ENCODE measurements around the gene OSBP. TPM values are rescaled to one million over a fixed set of nuclear protein-coding genes. Genes with fewer than 3 reads are reported as not detected.

Gene OSBP
- total RNA-seq, 4 donors from 2014 or later = 31.4 to 39.7 (median 38.1) TPM

DNA sequence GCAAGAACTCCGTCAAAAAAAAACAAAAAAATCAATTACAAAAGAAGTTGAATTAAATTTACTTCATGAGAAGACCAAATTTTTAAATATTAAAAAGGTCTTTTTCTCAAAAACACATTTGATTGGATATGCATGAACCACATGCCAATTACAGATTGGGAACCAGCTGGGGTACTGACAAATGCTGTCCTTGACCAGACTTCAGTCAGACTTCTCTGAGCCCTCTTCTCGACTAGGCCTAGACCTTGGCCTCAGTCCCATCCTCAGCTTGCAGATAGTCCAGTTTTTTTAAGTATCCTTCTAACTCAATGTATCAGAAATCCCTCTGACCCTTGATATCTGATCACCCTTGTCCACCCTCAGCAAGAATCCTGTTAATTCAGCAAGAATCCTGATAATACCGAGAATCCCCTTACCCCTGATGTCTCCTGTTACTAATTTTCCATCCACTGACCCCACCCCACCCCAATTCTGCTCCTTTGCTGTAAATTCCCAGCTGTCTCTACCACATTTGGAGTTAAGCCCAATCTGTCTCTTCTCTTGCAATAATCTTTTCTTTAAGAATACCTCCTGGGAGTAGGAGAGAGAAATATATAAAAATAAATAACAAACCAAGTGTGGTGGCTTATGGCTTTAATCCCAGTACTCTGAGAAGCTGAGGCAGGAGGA, 73.3 kb downstream of the OSBP start:
- no peak for TF ChIP-seq POLR2AphosphoS5 (IDR thresholded peaks at IDR 0.05)
- TF ChIP-seq, protein P1, sequence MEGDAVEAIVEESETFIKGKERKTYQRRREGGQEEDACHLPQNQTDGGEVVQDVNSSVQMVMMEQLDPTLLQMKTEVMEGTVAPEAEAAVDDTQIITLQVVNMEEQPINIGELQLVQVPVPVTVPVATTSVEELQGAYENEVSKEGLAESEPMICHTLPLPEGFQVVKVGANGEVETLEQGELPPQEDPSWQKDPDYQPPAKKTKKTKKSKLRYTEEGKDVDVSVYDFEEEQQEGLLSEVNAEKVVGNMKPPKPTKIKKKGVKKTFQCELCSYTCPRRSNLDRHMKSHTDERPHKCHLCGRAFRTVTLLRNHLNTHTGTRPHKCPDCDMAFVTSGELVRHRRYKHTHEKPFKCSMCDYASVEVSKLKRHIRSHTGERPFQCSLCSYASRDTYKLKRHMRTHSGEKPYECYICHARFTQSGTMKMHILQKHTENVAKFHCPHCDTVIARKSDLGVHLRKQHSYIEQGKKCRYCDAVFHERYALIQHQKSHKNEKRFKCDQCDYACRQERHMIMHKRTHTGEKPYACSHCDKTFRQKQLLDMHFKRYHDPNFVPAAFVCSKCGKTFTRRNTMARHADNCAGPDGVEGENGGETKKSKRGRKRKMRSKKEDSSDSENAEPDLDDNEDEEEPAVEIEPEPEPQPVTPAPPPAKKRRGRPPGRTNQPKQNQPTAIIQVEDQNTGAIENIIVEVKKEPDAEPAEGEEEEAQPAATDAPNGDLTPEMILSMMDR (IDR thresholded peaks at IDR 0.05) = no peak
- TF ChIP-seq EP300 (IDR thresholded peaks at IDR 0.05) = no peak
- TF ChIP-seq POLR2A (IDR thresholded peaks at IDR 0.05) = no peak
- no peak overlapping the region for H3K27ac ChIP-seq
- H3K4me1 ChIP-seq = peaks cover 0 to 8% (median 0%) of the 10 kb centered on the region in 3 donors
- H3K36me3 ChIP-seq = no peaks in the 10 kb centered on the region
- 63 to 74% methylated on average over 3 of the region's 3 CpGs for WGBS, 2 donors (ENCODE audit: low coverage in 1 of 2)
- no peaks in the 10 kb centered on the region for H3K27me3 ChIP-seq
- no peak overlapping the region for H3K4me3 ChIP-seq
- H3K9me3 ChIP-seq = no peaks in the 10 kb centered on the region
- no peak for ATAC-seq

- H3K9me3 ChIP-seq = no peaks in the 10 kb centered on the region
- H3K36me3 ChIP-seq = no peaks in the 10 kb centered on the region
- no peak overlapping the region for H3K27ac ChIP-seq
- H3K27me3 ChIP-seq = no peaks in the 10 kb centered on the region
- 100% methylated on average over 1 of the region's 1 CpG; no CpG with 5 or more reads in 1 of the 2 donors for WGBS, 2 donors (ENCODE audit: low coverage in 1 of 2)
- TF ChIP-seq EP300 (IDR thresholded peaks at IDR 0.05) (no peak), POLR2AphosphoS5 (IDR thresholded peaks at IDR 0.05) (no peak), POLR2A (IDR thresholded peaks at IDR 0.05) (no peak)
- TF ChIP-seq, protein P1 (IDR thresholded peaks at IDR 0.05) = no peak
- H3K4me3 ChIP-seq = no peak overlapping the region
- no peak for ATAC-seq
- H3K4me1 ChIP-seq = peaks cover 0 to 16% (median 0%) of the 10 kb centered on the region in 3 donors
Measured at GRCh38 chr11:59534676-59535075, 80.9 kb downstream of the OSBP start.

GRCh38 chr11:59532620-59533019, 83.0 kb downstream of the OSBP start:
- no peaks in the 10 kb centered on the region for H3K9me3 ChIP-seq
- TF ChIP-seq POLR2A (IDR thresholded peaks at IDR 0.05) (no peak), POLR2AphosphoS5 (IDR thresholded peaks at IDR 0.05) (no peak)
- TF ChIP-seq, protein P1 (IDR thresholded peaks at IDR 0.05) = no peak
- 33% methylated on average over 1 of the region's 2 CpGs; no CpG with 5 or more reads in 1 of the 2 donors for WGBS, 2 donors (ENCODE audit: low coverage in 1 of 2)
- H3K4me1 ChIP-seq = peaks cover 0 to 9% (median 0%) of the 10 kb centered on the region in 3 donors
- H3K27ac ChIP-seq = no peak overlapping the region
- no peak for ATAC-seq
- no peaks in the 10 kb centered on the region for H3K36me3 ChIP-seq
- no peak overlapping the region for H3K4me3 ChIP-seq
- no peaks in the 10 kb centered on the region for H3K27me3 ChIP-seq

DNA sequence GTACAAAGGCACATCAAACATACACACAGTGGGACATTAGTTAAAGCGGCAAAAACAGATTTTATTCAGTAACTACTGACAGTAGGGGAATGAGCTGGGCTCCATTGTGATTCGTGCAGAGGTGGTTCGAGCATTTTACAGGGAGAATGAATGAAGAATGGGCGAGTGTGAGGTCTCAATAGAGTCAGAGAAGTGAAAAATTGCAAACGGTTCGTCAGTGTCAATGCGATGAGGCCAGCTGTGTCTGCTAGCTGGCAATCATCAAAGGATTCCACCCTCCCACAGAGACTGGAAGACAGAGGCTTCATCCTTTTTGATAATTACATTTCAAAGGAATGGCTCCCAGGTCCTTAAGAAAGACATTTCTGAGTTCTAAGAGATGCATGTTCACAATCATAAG, 86.9 kb downstream of the OSBP start:
- Histone ChIP-seq H3K9me3 (no peaks in the 10 kb centered on the region), H3K27ac (no peak overlapping the region), H3K4me3 (no peak overlapping the region), H3K36me3 (no peaks in the 10 kb centered on the region), H3K27me3 (peaks cover 11% of the 10 kb centered on the region), H3K4me1 (no peaks in the 10 kb centered on the region)
- ATAC-seq = no peak
- no peak for TF ChIP-seq POLR2A (IDR thresholded peaks at IDR 0.05)
- no peak for TF ChIP-seq POLR2AphosphoS5 (IDR thresholded peaks at IDR 0.05)
- WGBS, 2 donors (ENCODE audit: low coverage in 1 of 2) = 33% methylated on average over 7 of the region's 7 CpGs; no CpG with 5 or more reads in 1 of the 2 donors

Small RNA genes within 50 kb of the gene (small RNA-seq; reads per million reads assigned to genes)
- 0 reads per million in 4 donors for gene MIR3162

Other genes starting within 250 kb of the OSBP start
- not detected for gene OR5A2, start 189.4 kb downstream of the OSBP start, total RNA-seq
- gene OR5A1, start 179.3 kb downstream of the OSBP start, total RNA-seq = not detected
- not detected for gene OR4D6, start 158.8 kb downstream of the OSBP start, total RNA-seq
- gene OR4D10, start 142.5 kb downstream of the OSBP start, total RNA-seq = not detected
- gene OR4D11, start 112.2 kb downstream of the OSBP start, total RNA-seq = not detected
- gene OR4D9, start 104.2 kb downstream of the OSBP start, total RNA-seq = not detected
- gene PATL1, start 53.3 kb upstream of the OSBP start, total RNA-seq = 10 to 100 TPM; 13.9 to 16.3 (median 15.5) TPM
- not detected for gene OR10V1, start 98.1 kb upstream of the OSBP start, total RNA-seq
- gene STX3, start 139.6 kb upstream of the OSBP start, total RNA-seq = 10 to 100 TPM; 16.6 to 27.1 (median 24.6) TPM
- 10 to 100 TPM; 46.2 to 69.0 (median 49.4) TPM for gene MRPL16, start 195.0 kb upstream of the OSBP start, total RNA-seq
- gene CBLIF, start 229.7 kb upstream of the OSBP start, total RNA-seq = not detected

All from gastroesophageal sphincter (tissue), 4 donors.